ENCODE measurements around the gene RANBP3.
A peak's percentile ranks its signal among the peaks of the same experiment; 100 is the strongest.

The RANBP3 gene

GRCh38 chr19:5985098-5985783 is 7.3 kb upstream of the RANBP3 start:
- no peak for DNase-seq

GRCh38 chr19:5984600-5984999 is 6.7 kb upstream of the RANBP3 start:
- DNase-seq, result no peak

- DNase-seq, result no peak
Observed at GRCh38 chr19:5983367-5983955, 5.5 kb upstream of the RANBP3 start.

GRCh38 chr19:5978606-5979552 is 939 bp upstream of the RANBP3 start:
- DNase-seq, result peak; percentile 36

- peak; percentile 49 for DNase-seq
Observed at GRCh38 chr19:5977222-5977784, 637 bp downstream of the RANBP3 start.

GRCh38 chr19:5976768-5977167 is 1.2 kb downstream of the RANBP3 start:
- DNase-seq, result no peak

- no peak for DNase-seq
Observed at GRCh38 chr19:5975388-5975728, 2.6 kb downstream of the RANBP3 start.

GRCh38 chr19:5974721-5975387 is 3.1 kb downstream of the RANBP3 start:
- peak; percentile 27 for DNase-seq

- DNase-seq, result no peak
Observed at GRCh38 chr19:5973867-5974635, 3.9 kb downstream of the RANBP3 start.

GRCh38 chr19:5973376-5973775 is 4.6 kb downstream of the RANBP3 start:
- DNase-seq, result no peak

- DNase-seq, result no peak
Observed at GRCh38 chr19:5972355-5972731, 5.6 kb downstream of the RANBP3 start.

- no peak for DNase-seq
Observed at GRCh38 chr19:5971714-5972354, 6.1 kb downstream of the RANBP3 start.

- DNase-seq, result peak; percentile 20
Observed at GRCh38 chr19:5969476-5969875, 8.5 kb downstream of the RANBP3 start.

- DNase-seq, result peak; percentile 85
Observed at GRCh38 chr19:5968431-5969373, 9.2 kb downstream of the RANBP3 start.

- peak; percentile 87 for DNase-seq
Observed at GRCh38 chr19:5967994-5968430, 9.9 kb downstream of the RANBP3 start.

- no peak for DNase-seq
Observed at GRCh38 chr19:5967571-5967970, 10.4 kb downstream of the RANBP3 start.

- DNase-seq, result no peak
Observed at GRCh38 chr19:5966941-5967340, 11.0 kb downstream of the RANBP3 start.

GRCh38 chr19:5966215-5966614 is 11.7 kb downstream of the RANBP3 start:
- no peak for DNase-seq

- peak; percentile 23 for DNase-seq
Observed at GRCh38 chr19:5964816-5965565, 12.9 kb downstream of the RANBP3 start.

- no peak for DNase-seq
Observed at GRCh38 chr19:5963855-5964254, 14.1 kb downstream of the RANBP3 start.

All from DMS53 (cell line).